NCI-H1048 (cell line): ENCODE data around the gene DALRD3.

ENCODE experiments used
- DNase-seq: peaks from one replicate; lab custom pipeline; 2025; lab: John Stamatoyannopoulos, UW

DALRD3 gene

DNA sequence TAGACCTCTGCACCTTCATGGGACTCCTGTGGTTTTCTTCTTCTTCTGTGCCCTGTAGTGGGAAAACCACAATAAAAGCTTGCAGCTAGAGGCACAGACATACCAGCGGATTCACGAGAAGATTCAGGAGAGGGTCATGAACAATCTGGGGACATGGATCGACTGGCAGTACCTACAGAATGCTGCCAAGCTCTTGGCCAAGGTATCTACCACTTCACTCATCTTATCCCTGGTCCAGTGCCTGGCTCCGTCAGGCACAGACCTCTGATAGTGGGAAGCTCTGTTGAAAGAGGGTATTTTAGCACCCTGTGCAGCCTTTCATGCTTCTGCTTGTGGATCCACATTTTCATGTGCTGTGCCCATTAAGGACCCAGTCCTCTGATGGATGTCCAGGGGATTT, 38.1 kb downstream of the DALRD3 start:
- DNase-seq, result no peak

DNA sequence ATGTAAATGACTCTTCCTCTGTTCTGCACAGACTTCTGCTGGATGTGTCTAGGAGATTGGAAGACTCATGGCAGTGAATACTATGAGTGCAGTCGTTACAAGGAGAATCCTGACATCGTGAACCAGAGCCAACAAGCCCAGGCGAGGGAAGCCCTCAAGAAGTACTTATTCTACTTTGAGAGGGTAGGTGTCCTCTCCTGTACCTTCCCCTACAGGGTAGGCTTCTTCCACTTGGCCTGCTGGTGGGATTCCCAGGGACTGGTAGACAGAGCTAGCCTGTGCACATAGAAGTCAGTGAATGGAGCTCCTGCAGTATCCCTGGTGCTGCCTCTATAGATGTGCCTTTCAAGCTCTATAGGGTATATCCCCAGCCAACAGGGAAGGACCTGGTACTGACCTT, 38.9 kb downstream of the DALRD3 start:
- DNase-seq, result no peak

GRCh38 chr3:48974076-48974864, 44.1 kb downstream of the DALRD3 start:
- DNase-seq, result no peak

DNA sequence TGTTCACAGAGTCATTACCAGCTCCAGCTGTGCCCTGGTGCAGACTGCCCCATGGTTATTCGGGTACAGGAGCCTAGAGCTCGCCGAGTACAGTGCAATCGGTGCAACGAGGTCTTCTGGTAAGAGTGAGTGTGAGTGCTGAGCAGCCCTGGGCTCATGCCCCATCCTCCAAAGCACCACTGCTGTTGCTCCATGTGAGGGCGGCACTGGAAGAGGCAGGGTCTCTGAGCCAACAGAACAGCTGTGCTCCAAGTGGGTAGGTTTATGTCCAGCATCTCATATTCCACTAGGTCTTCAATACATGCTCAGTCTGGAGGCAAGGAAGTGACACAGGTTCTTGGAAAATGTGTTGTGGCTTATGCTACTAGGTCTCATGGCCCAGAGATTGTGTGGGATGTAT, 47.8 kb downstream of the DALRD3 start:
- no peak for DNase-seq

DNA sequence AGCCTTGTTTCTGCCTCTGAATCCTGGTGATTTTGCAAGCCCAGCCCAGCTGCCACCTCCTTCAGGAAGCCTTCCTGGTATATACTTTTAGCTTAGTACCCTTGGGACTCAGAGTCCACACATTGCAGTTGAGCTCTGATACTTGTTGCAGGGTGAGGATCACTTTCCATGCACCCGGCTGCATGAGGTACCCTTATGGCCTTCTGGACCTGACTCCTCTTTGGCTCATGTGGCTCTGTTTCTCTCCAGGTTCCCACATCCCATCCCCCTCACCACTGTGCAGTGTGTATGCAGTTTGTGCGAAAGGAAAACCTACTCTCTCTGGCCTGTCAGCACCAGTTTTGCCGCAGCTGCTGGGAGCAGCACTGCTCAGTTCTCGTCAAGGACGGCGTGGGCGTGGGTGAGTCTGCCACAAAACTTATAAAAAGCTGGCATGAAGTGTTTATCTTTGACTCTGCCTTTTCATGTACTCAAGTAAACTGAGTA, 51.5 kb downstream of the DALRD3 start:
- DNase-seq, result no peak

- DNase-seq, result no peak
These were observed 52.0 kb downstream of the DALRD3 start for GRCh38 chr3:48966367-48966766.
